ENCODE results near the gene UBE2QL1.

Gene UBE2QL1

DNA sequence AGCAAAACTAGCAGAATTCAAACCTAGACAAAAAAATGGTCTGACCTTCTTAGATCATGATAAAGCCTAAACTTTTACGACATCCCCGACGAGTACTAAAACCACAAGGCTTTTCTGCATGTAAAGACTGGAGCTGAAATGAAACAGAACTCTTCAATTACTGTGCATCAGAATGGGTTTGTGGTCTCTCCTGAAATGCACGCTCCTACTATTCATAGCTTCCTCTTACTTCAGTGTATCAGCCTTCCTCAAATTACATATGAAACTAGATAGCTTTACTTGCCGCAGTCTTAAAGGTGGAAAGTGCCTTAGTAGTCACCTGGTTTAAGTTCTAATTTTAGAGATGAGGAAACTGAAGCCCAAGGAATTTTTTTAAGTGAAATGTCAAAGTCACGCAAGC, 45.7 kb upstream of the UBE2QL1 start:
- H3K4me3 ChIP-seq (ENCODE audit: low read depth, low read length), result no peak overlapping the region
- H3K36me3 ChIP-seq (ENCODE audit: control insufficient read depth in 2 of 2, insufficient read depth in 1 of 2, low read length in 2 of 2), result no peaks in the 10 kb centered on the region
- no peak overlapping the region for H3K27ac ChIP-seq (ENCODE audit: extremely low read depth, low read depth, low read length)
- H3K4me1 ChIP-seq (ENCODE audit: control insufficient read depth, insufficient read depth, low read length), result peaks cover 4% of the 10 kb centered on the region; the same call in 1 of the 2 replicates
- TF ChIP-seq, protein P1, sequence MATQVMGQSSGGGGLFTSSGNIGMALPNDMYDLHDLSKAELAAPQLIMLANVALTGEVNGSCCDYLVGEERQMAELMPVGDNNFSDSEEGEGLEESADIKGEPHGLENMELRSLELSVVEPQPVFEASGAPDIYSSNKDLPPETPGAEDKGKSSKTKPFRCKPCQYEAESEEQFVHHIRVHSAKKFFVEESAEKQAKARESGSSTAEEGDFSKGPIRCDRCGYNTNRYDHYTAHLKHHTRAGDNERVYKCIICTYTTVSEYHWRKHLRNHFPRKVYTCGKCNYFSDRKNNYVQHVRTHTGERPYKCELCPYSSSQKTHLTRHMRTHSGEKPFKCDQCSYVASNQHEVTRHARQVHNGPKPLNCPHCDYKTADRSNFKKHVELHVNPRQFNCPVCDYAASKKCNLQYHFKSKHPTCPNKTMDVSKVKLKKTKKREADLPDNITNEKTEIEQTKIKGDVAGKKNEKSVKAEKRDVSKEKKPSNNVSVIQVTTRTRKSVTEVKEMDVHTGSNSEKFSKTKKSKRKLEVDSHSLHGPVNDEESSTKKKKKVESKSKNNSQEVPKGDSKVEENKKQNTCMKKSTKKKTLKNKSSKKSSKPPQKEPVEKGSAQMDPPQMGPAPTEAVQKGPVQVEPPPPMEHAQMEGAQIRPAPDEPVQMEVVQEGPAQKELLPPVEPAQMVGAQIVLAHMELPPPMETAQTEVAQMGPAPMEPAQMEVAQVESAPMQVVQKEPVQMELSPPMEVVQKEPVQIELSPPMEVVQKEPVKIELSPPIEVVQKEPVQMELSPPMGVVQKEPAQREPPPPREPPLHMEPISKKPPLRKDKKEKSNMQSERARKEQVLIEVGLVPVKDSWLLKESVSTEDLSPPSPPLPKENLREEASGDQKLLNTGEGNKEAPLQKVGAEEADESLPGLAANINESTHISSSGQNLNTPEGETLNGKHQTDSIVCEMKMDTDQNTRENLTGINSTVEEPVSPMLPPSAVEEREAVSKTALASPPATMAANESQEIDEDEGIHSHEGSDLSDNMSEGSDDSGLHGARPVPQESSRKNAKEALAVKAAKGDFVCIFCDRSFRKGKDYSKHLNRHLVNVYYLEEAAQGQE (tag by site-specific recombination; IDR thresholded peaks at IDR 0.05), result no peak
- TF ChIP-seq ZNF561 (tag by site-specific recombination; IDR thresholded peaks at IDR 0.05; ENCODE audit: borderline replicate concordance) (no peak), ZNF785 (tag by site-specific recombination; IDR thresholded peaks at IDR 0.05) (no peak)
- ChIA-PET CTCF (interaction anchor here (0.6 to 1.3 kb wide), 4 partner anchors 9 to 77 kb away, joined by 3 read pairs; no protein-coding TSS in a partner anchor), POLR2A (interaction anchor here (1.4 kb wide), 1 partner anchor 46 kb away, joined by 3 read pairs; the partner anchor contains the start of gene UBE2QL1)
- H3K9me3 ChIP-seq (ENCODE audit: control insufficient read depth, insufficient read depth, low read depth, low read length), result no peaks in the 10 kb centered on the region

DNA sequence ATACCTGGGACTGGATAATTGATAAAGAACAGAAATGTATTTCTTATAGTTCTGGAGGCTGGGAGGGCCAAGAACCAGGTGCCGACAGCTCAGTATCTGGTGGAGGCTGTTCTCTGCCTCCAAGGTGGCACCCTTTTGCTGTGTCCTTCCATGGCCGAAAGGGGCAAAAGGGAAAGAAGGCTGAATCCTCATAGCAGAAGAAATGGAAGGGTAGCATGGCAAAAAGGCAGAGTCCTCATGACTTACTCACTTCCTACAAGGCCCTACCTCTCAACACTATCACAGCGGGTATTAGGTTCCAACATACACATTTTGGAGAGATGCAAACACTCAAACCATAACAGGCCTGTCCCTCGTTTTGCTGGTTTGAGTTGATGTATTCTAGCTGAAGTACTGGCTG, 45.2 kb upstream of the UBE2QL1 start:
- Histone ChIP-seq H3K9me3 (ENCODE audit: control insufficient read depth, insufficient read depth, low read depth, low read length) (no peaks in the 10 kb centered on the region), H3K4me3 (ENCODE audit: low read depth, low read length) (no peak overlapping the region), H3K36me3 (ENCODE audit: control insufficient read depth in 2 of 2, insufficient read depth in 1 of 2, low read length in 2 of 2) (no peaks in the 10 kb centered on the region), H3K4me1 (ENCODE audit: control insufficient read depth, insufficient read depth, low read length) (peaks cover 4% of the 10 kb centered on the region; the same call in 1 of the 2 replicates), H3K27ac (ENCODE audit: extremely low read depth, low read depth, low read length) (no peak overlapping the region)
- TF ChIP-seq IKZF3 (tag by site-specific recombination; IDR thresholded peaks at IDR 0.05) (no peak), GLI2 (tag by site-specific recombination; IDR thresholded peaks at IDR 0.05; ENCODE audit: borderline replicate concordance, low read depth) (no peak), ZNF416 (tag by site-specific recombination; IDR thresholded peaks at IDR 0.05) (no peak), ZNF621 (tag by site-specific recombination; IDR thresholded peaks at IDR 0.05) (no peak), ZNF624 (tag by site-specific recombination; IDR thresholded peaks at IDR 0.05) (no peak), ZNF747 (tag by site-specific recombination; IDR thresholded peaks at IDR 0.05) (no peak), ZBTB7A (tag by site-specific recombination; IDR thresholded peaks at IDR 0.05; ENCODE audit: low read depth) (no peak), ZNF529 (tag by site-specific recombination; IDR thresholded peaks at IDR 0.05; ENCODE audit: insufficient replicate concordance) (no peak)
- TF ChIP-seq, protein P2, sequence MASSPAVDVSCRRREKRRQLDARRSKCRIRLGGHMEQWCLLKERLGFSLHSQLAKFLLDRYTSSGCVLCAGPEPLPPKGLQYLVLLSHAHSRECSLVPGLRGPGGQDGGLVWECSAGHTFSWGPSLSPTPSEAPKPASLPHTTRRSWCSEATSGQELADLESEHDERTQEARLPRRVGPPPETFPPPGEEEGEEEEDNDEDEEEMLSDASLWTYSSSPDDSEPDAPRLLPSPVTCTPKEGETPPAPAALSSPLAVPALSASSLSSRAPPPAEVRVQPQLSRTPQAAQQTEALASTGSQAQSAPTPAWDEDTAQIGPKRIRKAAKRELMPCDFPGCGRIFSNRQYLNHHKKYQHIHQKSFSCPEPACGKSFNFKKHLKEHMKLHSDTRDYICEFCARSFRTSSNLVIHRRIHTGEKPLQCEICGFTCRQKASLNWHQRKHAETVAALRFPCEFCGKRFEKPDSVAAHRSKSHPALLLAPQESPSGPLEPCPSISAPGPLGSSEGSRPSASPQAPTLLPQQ (tag by site-specific recombination; IDR thresholded peaks at IDR 0.05), result no peak
- ChIA-PET CTCF (interaction anchor here (0.7 to 1.3 kb wide), 2 partner anchors 10 to 16 kb away, joined by 3 read pairs; no protein-coding TSS in a partner anchor), POLR2A (interaction anchor here (1.4 kb wide), 1 partner anchor 46 kb away, joined by 3 read pairs; the partner anchor contains the start of gene UBE2QL1)

DNA sequence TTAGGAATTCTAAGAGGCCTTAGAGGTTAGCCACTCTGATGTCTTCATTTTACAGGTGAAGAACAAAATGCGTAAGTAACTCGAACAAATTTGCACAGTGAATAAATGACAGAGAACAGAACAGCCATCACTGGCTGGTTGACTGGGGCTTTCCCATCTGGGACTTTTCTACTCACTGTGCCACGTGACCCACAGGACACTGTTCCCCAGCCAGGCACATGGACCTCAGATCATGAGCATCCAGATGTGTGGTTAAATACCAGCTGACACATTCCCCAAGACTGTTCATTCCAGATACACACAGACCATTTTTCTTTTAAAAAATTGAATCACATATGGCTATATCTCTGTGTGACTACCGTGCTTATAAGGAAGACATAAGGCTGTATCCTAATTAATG, 44.5 kb upstream of the UBE2QL1 start:
- H3K27ac ChIP-seq (ENCODE audit: extremely low read depth, low read depth, low read length), result no peak overlapping the region
- POLR2A ChIA-PET, result no interaction called here
- CTCF ChIA-PET, result no interaction called here
- H3K4me3 ChIP-seq (ENCODE audit: low read depth, low read length), result no peak overlapping the region
- H3K9me3 ChIP-seq (ENCODE audit: control insufficient read depth, insufficient read depth, low read depth, low read length), result no peaks in the 10 kb centered on the region
- no peaks in the 10 kb centered on the region for H3K36me3 ChIP-seq (ENCODE audit: control insufficient read depth in 2 of 2, insufficient read depth in 1 of 2, low read length in 2 of 2)
- TF ChIP-seq ZNF157 (tag by site-specific recombination; IDR thresholded peaks at IDR 0.05), result no peak
- H3K4me1 ChIP-seq (ENCODE audit: control insufficient read depth, insufficient read depth, low read length), result peaks cover 4% of the 10 kb centered on the region; the same call in 1 of the 2 replicates

DNA sequence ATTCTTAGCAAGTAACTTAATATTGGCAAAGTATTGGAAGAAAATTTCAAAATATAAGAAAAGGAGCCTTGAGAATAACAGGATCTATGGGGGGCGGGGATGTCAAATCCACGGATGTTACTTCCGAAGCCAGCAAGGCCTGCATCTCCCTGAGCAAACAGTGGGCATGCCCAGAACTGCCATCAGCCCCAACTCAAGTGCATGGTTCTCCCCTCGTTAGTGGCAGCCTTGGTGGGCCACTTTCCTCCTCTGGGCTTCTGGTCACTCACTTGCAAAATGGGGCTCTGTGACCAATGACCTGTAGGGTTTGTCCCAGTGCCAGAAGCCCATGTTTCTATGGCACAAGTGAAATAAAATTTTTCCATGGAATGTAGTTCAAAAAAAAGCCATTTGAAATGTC, 43.1 kb upstream of the UBE2QL1 start:
- no peak for TF ChIP-seq ZNF529 (tag by site-specific recombination; IDR thresholded peaks at IDR 0.05; ENCODE audit: insufficient replicate concordance)
- no peak for TF ChIP-seq HOXD13 (CRISPR knock-in tag; IDR thresholded peaks at IDR 0.05; ENCODE audit: borderline replicate concordance)
- no peak for TF ChIP-seq ZNF623 (tag by site-specific recombination; IDR thresholded peaks at IDR 0.05)
- TF ChIP-seq ZNF214 (tag by site-specific recombination; IDR thresholded peaks at IDR 0.05; ENCODE audit: borderline replicate concordance), result no peak
- TF ChIP-seq, protein P3, sequence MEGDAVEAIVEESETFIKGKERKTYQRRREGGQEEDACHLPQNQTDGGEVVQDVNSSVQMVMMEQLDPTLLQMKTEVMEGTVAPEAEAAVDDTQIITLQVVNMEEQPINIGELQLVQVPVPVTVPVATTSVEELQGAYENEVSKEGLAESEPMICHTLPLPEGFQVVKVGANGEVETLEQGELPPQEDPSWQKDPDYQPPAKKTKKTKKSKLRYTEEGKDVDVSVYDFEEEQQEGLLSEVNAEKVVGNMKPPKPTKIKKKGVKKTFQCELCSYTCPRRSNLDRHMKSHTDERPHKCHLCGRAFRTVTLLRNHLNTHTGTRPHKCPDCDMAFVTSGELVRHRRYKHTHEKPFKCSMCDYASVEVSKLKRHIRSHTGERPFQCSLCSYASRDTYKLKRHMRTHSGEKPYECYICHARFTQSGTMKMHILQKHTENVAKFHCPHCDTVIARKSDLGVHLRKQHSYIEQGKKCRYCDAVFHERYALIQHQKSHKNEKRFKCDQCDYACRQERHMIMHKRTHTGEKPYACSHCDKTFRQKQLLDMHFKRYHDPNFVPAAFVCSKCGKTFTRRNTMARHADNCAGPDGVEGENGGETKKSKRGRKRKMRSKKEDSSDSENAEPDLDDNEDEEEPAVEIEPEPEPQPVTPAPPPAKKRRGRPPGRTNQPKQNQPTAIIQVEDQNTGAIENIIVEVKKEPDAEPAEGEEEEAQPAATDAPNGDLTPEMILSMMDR (tag by site-specific recombination; IDR thresholded peaks at IDR 0.05), result no peak
- no peak for TF ChIP-seq ZNF48 (tag by site-specific recombination; IDR thresholded peaks at IDR 0.05)
- TF ChIP-seq SP2 (tag by site-specific recombination; IDR thresholded peaks at IDR 0.05), result no peak
- no peak for TF ChIP-seq ZBTB7A (tag by site-specific recombination; IDR thresholded peaks at IDR 0.05; ENCODE audit: low read depth)
- Histone ChIP-seq H3K9me3 (ENCODE audit: control insufficient read depth, insufficient read depth, low read depth, low read length) (no peaks in the 10 kb centered on the region), H3K4me1 (ENCODE audit: control insufficient read depth, insufficient read depth, low read length) (peaks cover 4% of the 10 kb centered on the region; the same call in 1 of the 2 replicates), H3K27ac (ENCODE audit: extremely low read depth, low read depth, low read length) (no peak overlapping the region), H3K36me3 (ENCODE audit: control insufficient read depth in 2 of 2, insufficient read depth in 1 of 2, low read length in 2 of 2) (no peaks in the 10 kb centered on the region), H3K4me3 (ENCODE audit: low read depth, low read length) (no peak overlapping the region)
- ChIA-PET CTCF (no interaction called here), POLR2A (no interaction called here)

All from HEK293 (cell line).